Esophagus (tissue), 2 donors: Measurements from ENCODE around the gene CDC42BPB. TPM values are rescaled to one million over a fixed set of nuclear protein-coding genes. Genes with fewer than 3 reads are reported as not detected.
A peak's percentile ranks its signal among the peaks of the same experiment; 100 is the strongest.
"Not testable (repeated sequence)": the region's sequence is repeated elsewhere in the genome, so short reads cannot be mapped to it uniquely, and the experiment has no call there.

Experiments used
- H3K27ac ChIP-seq, 2 donors: one replicate each; pipeline ENCODE4 v1.5.1; 2013; ENCODE audit warnings: low read depth in 2 of 2, mild to moderate bottlenecking in 2 of 2, inconsistent platforms in 1 of 2, low read length in 1 of 2, moderate library complexity in 1 of 2
- H3K27me3 ChIP-seq, 2 donors: one replicate each; pipeline ENCODE4 v1.6.1; 2013; ENCODE audit warnings: low read length in 2 of 2, control low read depth in 1 of 2, mild to moderate bottlenecking in 1 of 2; ENCODE audit not compliant: insufficient read depth in 2 of 2, control insufficient read depth in 1 of 2
- H3K36me3 ChIP-seq, 2 donors: one replicate each; pipeline ENCODE4 v1.6.1; 2013; ENCODE audit warnings: low read length in 1 of 2; ENCODE audit not compliant: control insufficient read depth in 2 of 2, insufficient read depth in 2 of 2
- H3K4me1 ChIP-seq, 2 donors: one replicate each; pipeline ENCODE4 v1.6.1; 2013; ENCODE audit warnings: low read length in 1 of 2; ENCODE audit not compliant: control insufficient read depth in 2 of 2, insufficient read depth in 2 of 2
- H3K4me3 ChIP-seq, 2 donors: one replicate each; pipeline ENCODE4 v1.5.1; 2013; ENCODE audit warnings: low read length in 2 of 2, mild to moderate bottlenecking in 2 of 2, low read depth in 1 of 2, moderate library complexity in 1 of 2
- H3K9me3 ChIP-seq, 2 donors: one replicate each; pipeline ENCODE4 v1.6.1; 2013; ENCODE audit warnings: mild to moderate bottlenecking in 2 of 2, low read depth in 1 of 2, low read length in 1 of 2, moderate library complexity in 1 of 2; ENCODE audit not compliant: control insufficient read depth in 2 of 2, insufficient read depth in 1 of 2
- WGBS, 2 donors: extraction: QIAGEN DNeasy Blood & Tissue Kit; methylation state at CpG; one replicate each; pipeline ENCODE4 v1.1.7; 2013; 5-methylcytosine and 5-hydroxymethylcytosine counted together
- polyA plus RNA-seq, 2 donors: library from polyadenylated mRNA; stranded (reverse); fragments of 200-250 nt; gene quantifications; one replicate each; pipeline ENCODE4 v1.2.3, GENCODE V29; 2013
- donor health status: healthy with polysubstance abuse.
- donor health status: Bipolar disorder and iron deficiency.

CDC42BPB gene
- polyA plus RNA-seq, 2 donors: 29.9 to 35.2 TPM

DNA sequence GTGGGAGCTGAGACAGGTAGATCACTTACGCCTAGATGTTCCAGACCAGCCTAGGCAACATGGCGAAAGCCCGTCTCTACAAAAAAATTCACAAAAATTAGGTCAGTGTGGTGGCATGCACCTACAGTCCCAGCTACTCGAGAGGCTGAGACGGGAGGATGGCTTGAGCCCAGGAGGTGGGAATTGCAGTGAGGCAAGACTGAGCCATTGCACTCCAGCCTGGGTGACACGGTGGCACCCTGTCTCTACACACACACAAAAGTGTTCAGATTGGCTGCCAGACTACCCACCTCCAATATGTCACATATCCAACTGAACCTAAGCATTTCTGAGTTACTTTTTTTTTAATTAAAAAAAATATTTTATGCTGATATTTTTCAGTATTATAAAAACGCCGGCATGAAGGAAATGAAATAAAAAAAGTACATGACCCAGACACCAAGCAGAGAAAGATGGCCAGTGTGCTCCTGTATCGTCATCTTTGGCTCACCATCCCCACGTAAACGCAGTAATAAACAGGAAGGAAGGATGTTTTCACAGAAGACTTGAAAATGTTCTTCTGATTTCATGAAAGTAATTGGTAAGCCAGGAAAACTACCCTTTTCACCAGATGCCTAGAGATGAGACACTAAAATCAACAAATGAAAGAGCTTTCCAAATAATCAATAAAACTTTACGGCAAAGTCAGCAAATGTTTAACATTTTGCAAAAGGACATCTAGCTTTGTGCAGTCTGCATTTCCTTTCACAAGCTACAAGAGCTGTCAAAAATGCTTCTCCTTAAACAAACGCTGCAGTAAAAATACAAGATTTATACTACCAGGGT is 26.4 kb downstream of the CDC42BPB start:
- 74 to 77% methylated on average over 13 of the region's 13 CpGs for WGBS, 2 donors
- H3K27ac ChIP-seq: peak overlapping the region in 1 of 2 donors; percentile 45
- peaks cover 3 to 9% of the 10 kb centered on the region in 2 donors for H3K4me1 ChIP-seq
- no peaks in the 10 kb centered on the region for H3K27me3 ChIP-seq
- no peaks in the 10 kb centered on the region for H3K9me3 ChIP-seq
- H3K4me3 ChIP-seq: no peak overlapping the region
- H3K36me3 ChIP-seq: no peaks in the 10 kb centered on the region

DNA sequence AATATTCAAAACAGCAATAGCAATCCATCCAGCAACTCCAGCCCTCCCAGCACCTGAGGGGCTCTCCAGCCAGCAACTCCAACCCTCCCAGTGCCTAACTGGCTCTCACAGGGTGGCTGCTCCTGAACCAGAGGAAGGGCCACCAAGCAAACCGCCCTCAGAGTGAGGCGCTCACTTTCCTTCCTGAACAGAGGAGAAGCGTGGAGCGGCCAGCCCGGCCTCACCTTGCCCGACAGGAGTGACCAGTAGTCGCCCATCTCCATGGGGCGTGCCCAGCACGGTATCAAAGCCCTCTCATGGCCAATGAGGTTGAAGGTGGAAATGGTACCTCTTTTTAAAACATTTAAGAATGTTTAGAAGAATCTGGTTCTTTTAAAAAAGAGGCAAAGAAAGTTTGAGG is 27.4 kb downstream of the CDC42BPB start:
- no peak overlapping the region for H3K4me3 ChIP-seq
- H3K27me3 ChIP-seq: no peaks in the 10 kb centered on the region
- WGBS, 2 donors: 87% methylated on average over 9 of the region's 9 CpGs
- H3K4me1 ChIP-seq: peaks cover 3 to 11% of the 10 kb centered on the region in 2 donors
- no peaks in the 10 kb centered on the region for H3K9me3 ChIP-seq
- no peaks in the 10 kb centered on the region for H3K36me3 ChIP-seq
- no peak overlapping the region for H3K27ac ChIP-seq

DNA sequence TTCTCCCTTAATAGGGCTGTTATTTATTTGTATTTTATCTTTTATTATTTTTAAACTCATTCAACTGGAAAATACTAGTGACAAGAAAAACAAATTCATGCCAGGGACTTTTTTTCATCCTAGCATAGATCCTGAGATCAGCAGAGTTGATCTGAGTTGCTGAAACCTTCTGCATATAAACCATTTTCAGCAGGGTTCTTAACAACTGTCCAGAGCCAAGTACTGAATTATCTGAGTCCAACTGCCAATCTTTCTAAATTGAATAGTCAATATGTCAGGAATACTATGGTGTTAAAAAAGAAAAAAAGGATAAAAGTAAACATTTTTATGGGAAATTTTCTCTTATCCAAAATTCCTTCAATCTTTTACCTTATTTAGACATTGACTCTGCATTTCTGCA is 28.6 kb downstream of the CDC42BPB start:
- H3K9me3 ChIP-seq: no peaks in the 10 kb centered on the region
- H3K4me3 ChIP-seq: no peak overlapping the region
- H3K4me1 ChIP-seq: peaks cover 3 to 11% of the 10 kb centered on the region in 2 donors
- H3K36me3 ChIP-seq: no peaks in the 10 kb centered on the region
- H3K27ac ChIP-seq: no peak overlapping the region
- no peaks in the 10 kb centered on the region for H3K27me3 ChIP-seq

DNA sequence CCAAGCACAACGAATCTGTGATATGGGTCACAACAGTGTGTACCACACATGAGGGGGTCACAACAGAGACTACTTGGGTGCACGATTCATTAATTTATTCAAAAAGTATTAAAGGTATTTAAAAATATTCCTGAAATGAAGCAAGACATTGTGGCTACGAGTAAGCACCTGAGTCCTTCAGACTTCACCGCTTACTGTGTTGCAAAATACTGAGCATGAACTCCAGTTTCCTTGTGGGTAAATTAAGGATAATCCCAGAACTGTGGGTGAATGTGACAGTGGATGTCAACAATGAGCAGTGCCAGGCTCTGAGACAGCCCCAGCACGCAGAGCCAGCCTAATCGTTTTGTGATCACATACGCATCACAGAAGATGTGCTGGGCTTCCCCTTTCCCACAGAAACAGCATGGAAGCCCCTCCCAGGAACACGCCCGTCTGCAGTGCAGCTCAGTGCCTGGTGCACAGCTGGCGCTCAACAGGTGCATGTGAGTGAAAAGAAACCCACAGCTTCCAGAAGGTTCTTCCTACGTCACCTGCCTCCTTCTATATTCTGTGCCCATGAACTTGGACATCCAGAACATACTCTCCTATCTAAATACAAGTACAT is 29.1 kb downstream of the CDC42BPB start:
- 64 to 65% methylated on average over 11 of the region's 11 CpGs for WGBS, 2 donors
- Histone ChIP-seq H3K27ac (peak overlapping the region; percentile 0 to 53), H3K9me3 (no peaks in the 10 kb centered on the region), H3K4me1 (peaks cover 3 to 11% of the 10 kb centered on the region in 2 donors), H3K27me3 (no peaks in the 10 kb centered on the region), H3K36me3 (no peaks in the 10 kb centered on the region), H3K4me3 (no peak overlapping the region)

DNA sequence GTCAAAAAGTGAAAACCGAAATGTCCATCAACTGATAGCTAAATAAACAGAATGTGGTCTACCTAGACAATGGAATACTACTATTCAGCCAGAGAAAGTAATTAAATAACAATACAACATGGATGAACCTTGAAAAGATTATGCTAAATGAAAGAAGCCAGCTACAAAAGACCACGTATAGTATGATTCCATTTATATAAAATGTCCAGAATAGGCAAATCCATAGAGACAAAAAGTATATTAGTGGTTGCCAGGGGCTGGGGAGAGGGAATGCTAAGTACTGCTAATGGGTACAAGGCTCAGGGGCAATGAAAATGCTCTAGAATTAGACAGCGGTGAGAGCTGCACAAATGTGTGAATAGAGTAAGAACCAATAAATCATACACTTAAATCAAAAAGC is 29.9 kb downstream of the CDC42BPB start:
- 96 to 98% methylated on average over 3 of the region's 3 CpGs for WGBS, 2 donors
- no peak overlapping the region for H3K4me3 ChIP-seq
- no peak overlapping the region for H3K27ac ChIP-seq
- peaks cover 3 to 11% of the 10 kb centered on the region in 2 donors for H3K4me1 ChIP-seq
- no peaks in the 10 kb centered on the region for H3K27me3 ChIP-seq
- H3K36me3 ChIP-seq: no peaks in the 10 kb centered on the region
- H3K9me3 ChIP-seq: no peaks in the 10 kb centered on the region

DNA sequence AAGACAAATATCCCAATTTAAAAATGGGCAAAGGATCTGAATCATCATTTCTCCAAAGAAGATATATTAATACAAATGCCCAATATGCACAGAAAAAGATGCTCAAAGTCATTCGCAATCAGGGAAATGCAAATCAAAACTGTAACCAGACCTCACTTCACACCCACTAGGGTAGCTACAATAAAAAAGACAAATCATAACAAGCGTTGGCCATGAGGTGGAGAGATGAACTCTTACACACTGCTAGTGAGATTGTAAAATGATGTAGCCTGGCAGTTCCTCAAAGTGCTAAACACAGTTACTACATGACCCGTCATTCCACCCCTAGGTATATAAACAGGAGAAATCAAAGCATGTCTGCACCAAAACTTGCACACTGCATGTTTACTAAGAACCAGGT is 30.4 kb downstream of the CDC42BPB start:
- H3K4me1 ChIP-seq: peaks cover 3 to 10% of the 10 kb centered on the region in 2 donors
- no peaks in the 10 kb centered on the region for H3K9me3 ChIP-seq
- H3K27ac ChIP-seq: no peak overlapping the region
- H3K36me3 ChIP-seq: no peaks in the 10 kb centered on the region
- 90% methylated on average over 3 of the region's 3 CpGs for WGBS, 2 donors
- H3K27me3 ChIP-seq: no peaks in the 10 kb centered on the region
- H3K4me3 ChIP-seq: no peak overlapping the region

DNA sequence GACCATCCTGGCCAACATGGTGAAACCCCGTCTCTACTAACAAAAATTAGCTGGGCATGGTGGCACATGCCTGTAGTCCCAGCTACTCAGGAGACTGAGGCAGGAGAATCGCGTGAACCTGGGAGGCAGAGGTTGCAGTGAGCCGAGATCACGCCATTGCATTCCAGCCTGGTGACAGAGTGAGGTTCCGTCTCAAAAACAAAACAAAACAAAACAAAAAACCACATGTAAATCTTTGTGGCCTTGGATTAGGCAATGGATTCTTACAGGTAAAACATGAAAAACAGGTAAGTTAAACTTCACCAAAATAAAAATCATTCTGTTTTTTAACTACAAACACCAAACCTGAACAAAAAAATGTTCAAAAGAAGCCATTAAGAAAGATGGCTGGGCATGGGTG is 31.2 kb downstream of the CDC42BPB start:
- not testable (repeated sequence) for H3K36me3 ChIP-seq, H3K4me3 ChIP-seq, H3K9me3 ChIP-seq, H3K27me3 ChIP-seq
- Histone ChIP-seq H3K27ac (peak overlapping the region; percentile 21 to 43), H3K4me1 (peaks cover 5 to 13% of the 10 kb centered on the region in 2 donors)
- WGBS, 2 donors: 71 to 81% methylated on average over 6 of the region's 6 CpGs

DNA sequence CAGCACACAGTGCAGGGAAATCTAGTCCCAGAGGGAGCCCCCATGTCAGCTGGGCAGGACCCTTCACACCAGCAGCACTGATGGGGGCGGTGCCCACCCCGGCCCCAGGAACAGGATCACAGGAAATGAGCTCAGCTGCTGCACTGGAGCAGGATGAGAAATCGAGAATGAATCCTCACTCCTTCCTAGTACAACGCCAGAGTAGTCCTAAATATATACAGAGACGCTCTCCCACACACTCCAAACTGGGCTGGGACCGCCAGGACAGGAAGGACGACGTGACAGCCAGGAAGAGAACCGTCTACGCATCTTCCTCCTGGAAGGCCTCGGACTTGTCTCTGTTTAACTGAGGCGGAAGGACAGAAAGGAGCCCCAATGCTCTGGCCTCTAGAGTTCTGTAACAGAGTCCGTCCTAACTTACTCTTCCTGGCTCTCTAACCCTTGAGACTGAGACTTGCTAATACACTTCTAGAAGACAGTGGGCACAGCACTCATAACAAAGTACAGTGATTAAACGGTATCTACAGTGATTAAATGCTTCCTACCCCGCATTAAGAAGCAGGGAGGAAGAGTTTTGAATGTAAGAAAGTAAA is 33.4 kb downstream of the CDC42BPB start:
- Histone ChIP-seq H3K4me3 (no peak overlapping the region), H3K9me3 (no peaks in the 10 kb centered on the region), H3K27ac (peak overlapping the region; percentile 35 to 81)

DNA sequence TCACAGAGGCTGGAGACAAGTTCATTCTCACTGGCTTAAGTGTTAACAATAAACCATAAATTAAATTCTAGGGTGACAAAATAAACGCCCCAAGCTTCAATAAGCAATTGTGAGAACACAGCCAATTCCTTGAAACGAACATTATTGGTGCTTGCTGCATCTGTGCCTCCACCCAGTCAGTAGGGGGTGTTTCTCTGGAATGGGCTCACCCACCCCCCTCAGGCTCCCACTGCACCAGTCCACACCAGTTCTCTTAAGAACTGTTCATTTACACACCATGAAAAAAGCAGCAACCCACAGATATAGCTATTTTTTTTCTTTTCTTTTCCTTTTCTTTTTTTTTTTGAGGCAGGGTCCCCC is 34.7 kb downstream of the CDC42BPB start:
- H3K9me3 ChIP-seq: no peaks in the 10 kb centered on the region
- peak overlapping the region in 1 of 2 donors; percentile 74 for H3K27ac ChIP-seq
- peaks cover 0 to 11% of the 10 kb centered on the region in 2 donors for H3K36me3 ChIP-seq
- WGBS, 2 donors: 16 to 27% methylated on average over 2 of the region's 2 CpGs
- H3K4me3 ChIP-seq: no peak overlapping the region
- no peaks in the 10 kb centered on the region for H3K27me3 ChIP-seq
- peaks cover 3 to 15% of the 10 kb centered on the region in 2 donors for H3K4me1 ChIP-seq

More for the DNA sequence above, 33.4 kb downstream of the CDC42BPB start:
- Histone ChIP-seq H3K4me1 (peaks cover 5 to 18% of the 10 kb centered on the region in 2 donors), H3K36me3 (peaks cover 0 to 11% of the 10 kb centered on the region in 2 donors), H3K27me3 (no peaks in the 10 kb centered on the region)
- WGBS, 2 donors: 54 to 63% methylated on average over 15 of the region's 15 CpGs
